HT1080 (cell line): ENCODE measurements around the gene SQOR. TPM values are rescaled to one million over a fixed set of nuclear protein-coding genes. Genes with fewer than 3 reads are reported as not detected.

Experiments used
- DNase-seq: peaks from one replicate; pipeline ENCODE4 v3.0.0-alpha.2; 2015; ENCODE audit warnings: low read depth
- total RNA-seq: library from RNA; depleted of rRNA; stranded (reverse); fragments of >200 nt; shearing (Covaris generic); gene quantifications from 2 replicates; pipeline ENCODE4 v1.2.3, GENCODE V29; 2014

Gene SQOR
- total RNA-seq, 1 experiment from 2014 or later = 22.9 TPM

GRCh38 chr15:45657764-45658545 lies 23.1 kb downstream of the SQOR start:
- no peak for DNase-seq

- no peak for DNase-seq
Observed at GRCh38 chr15:45660231-45660979, 25.6 kb downstream of the SQOR start.

DNA sequence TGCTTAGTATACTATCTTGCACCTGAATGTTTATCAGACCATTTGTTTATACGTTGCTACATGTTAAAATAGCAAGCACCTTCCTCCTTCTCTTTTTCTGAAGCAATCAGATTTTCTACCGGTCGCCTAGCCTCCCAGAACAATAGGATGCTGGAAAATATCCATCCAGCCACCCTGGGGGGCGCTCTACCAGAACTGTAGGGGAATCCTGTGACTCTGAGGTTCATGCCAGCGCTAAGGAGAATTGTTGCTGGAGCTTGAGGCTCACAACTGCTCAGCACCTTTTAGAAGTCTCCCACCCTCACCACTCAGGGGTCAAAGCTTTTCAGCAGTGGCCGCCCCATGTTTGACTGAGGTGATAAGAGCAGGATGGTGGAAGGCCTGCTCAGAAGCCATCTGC lies 27.5 kb downstream of the SQOR start:
- no peak for DNase-seq

GRCh38 chr15:45664451-45664850 lies 29.6 kb downstream of the SQOR start:
- no peak for DNase-seq

GRCh38 chr15:45665261-45665660 lies 30.4 kb downstream of the SQOR start:
- no peak for DNase-seq

- DNase-seq = no peak
Observed at GRCh38 chr15:45666119-45666875, 31.5 kb downstream of the SQOR start.

GRCh38 chr15:45667002-45667401 lies 32.2 kb downstream of the SQOR start:
- DNase-seq = no peak

DNA sequence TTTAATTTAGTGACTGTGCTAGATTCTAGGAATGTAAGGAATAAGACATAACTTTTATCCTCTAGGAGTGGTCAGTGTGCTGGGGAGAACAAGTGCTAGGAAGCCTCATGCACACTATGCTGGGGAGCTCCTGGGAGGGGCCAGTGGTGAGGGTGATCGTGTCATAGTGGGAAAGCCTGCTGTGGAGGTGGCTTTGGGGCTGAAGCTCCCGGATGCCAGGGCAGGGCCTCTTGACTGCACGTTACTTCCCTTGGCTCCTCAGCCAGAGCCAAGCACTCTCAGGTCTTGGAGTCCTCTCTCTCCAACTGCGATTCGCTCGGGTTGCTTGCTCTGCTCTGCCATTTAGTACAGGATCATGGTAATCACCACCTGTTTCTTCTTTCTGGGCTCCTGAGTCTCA lies 33.6 kb downstream of the SQOR start:
- DNase-seq = no peak

DNA sequence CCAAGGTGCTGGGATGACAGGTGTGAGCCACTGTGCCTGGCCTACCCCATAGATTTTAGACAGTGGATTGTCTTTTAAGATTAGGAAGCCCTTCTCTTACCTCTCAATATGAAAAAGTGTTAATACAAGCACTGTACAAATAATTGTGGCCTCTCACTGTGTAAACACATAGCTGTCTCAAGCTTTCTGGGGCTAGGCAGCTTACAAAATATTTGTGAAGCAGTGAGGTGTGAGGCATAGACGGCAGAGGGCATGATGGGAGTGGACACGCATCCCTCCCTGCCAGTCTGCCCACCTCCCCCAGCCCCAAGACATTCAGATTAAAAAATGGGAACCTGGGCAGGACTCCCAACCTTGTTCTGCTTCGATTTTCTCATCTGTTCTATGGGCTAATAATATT lies 34.6 kb downstream of the SQOR start:
- DNase-seq = no peak

GRCh38 chr15:45670091-45670490 lies 35.3 kb downstream of the SQOR start:
- DNase-seq = no peak

DNA sequence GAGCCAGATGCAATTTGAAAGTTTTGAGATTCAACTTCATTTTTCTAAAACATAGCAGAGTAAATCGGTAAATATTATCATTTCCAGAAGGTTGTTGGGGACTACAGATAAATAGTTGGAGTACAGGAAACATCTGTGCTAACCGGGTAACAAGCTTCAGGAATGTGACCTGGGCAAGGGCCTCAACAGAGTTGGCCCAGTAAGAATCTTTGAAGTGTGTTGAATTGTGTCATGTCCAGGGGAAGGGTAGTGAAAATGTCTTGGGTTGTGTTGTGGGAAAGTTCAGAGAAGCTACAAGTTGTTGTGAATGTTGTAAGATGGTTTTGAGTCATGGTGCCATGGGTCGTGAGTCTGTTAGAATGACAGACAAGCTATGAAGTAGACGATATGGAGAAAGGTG lies 35.7 kb downstream of the SQOR start:
- DNase-seq = no peak

DNA sequence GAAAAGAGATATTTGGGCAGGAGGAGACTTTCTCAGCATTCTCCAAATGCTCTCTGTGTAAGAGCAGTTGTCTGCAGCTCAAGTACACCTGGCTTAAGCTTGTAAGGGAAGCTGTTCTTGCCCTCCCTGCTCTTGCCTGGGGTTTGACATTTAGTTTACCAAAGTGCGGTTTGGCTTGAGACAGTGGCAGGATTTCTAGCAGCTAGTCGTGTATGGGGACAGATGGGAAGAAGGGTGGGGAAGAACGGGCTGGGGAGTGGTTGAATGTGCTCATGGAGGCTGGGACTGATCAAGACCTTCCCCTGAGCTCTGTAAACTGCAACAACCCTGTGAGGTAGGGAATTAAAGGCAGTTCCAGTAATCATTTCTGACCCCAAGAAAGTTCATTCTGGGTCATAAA lies 39.8 kb downstream of the SQOR start:
- DNase-seq = no peak

GRCh38 chr15:45677797-45678196 lies 43.0 kb downstream of the SQOR start:
- DNase-seq = no peak

DNA sequence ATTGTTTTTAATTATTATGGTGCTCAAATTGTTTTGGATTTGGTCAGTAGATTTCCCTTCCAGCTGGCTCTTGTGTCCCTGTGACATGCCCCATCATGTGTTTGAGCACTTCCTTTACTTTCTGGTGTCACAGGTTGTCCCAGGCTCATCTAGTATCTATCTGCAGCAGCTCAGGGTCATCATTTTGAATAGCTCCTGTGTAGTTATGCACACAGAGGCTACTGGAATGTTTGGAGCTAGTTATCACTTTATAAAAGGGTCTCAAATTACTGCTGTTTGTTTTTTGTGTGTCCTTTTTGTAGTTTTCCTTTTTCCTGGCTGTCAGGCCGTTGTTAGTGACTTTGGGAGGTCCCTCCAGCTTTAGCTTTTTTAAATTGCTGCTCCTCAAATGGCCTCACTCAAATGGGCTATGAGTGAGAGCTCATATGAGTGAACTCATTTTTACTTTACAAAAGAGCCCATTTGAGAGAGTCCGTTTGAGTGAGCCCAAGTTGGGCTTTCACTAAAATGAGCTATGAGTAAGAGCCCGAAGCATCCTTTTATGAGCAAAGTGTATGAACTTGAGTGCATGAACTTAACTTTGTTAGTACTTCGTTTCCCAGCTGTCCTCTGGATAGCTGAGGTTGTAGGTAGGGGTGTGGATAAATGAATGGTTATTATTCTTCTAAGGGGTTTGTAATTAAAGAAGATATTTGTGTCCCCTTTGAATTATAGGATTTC lies 43.8 kb downstream of the SQOR start:
- no peak for DNase-seq

DNA sequence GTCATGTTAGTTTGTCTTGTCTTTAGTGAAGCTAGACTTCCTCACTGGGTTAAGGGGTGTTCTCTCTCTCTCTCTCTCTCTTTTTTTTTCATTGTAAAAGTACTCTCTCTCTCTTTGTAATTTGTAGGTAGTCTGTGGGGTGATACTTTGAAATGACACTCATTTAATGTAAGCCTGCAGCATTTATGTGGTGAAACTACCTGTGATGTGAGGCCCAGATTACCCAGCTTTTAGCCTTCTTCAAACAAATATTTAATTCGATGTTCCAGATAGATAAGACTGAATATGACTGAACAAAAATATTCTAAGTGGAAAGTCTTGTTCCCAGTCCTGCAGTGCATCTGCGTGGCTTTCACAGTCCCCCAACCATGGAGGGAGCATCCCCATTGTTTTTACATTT lies 49.7 kb downstream of the SQOR start:
- no peak for DNase-seq

DNA sequence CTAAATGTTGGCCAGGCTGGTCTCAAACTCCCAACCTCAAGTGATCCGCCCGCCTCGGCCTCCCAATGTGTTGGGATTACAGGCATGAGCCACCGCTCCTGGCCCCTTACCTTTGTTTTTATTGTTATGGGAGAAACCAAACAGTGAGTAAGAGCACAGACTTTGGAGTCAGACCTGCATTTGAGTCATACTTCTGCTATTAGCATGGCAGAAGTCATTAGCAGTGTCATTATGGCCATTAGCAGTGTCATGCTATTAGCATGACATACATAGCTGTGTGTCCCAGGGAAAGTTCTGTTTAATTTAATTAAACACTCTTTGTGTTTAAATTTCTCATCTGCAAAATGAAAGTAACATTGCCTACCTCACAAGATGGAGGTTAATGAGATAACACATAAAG lies 54.8 kb downstream of the SQOR start:
- DNase-seq = no peak

- no peak for DNase-seq
Observed at GRCh38 chr15:45690581-45691260, 55.9 kb downstream of the SQOR start.

DNA sequence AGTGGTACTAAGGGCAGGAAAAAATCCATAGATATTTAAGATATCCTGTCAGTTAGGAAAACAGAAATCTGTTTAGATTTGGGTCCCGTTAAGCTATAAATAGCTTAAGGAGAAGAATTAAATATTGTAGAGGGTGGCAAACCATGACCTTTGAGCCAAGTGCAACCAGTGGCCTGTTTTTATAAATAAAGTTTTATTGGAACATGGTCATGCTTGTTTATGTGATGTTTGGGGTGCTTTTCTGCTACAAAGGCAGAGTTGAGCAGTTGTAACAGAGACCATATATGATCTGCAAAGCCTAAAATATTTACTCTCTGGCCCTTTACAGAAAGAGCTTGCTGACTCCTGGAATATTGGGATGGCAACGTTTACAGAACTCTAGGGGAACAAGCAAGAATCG lies 66.3 kb downstream of the SQOR start:
- DNase-seq = no peak

DNA sequence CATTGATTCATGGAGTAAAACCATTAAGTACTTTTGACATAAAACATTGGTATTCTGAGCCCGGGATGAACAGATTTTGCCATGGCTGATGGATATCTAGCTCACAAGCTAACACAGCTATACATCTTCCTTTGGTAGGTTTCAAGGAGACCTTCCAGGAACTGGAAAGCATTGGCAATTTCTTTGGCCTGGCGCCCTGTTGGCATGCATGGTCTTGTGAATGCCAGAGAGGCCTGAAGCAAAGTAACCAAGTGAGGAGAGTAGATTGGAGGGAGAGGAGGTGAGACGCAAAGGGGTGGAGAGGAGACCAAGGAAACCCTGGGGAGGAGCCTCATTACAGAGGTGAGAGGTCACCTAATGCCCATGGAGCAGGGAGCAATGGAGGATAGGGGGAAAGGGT lies 67.2 kb downstream of the SQOR start:
- DNase-seq = no peak

- no peak for DNase-seq
Observed at GRCh38 chr15:45703670-45704328, 69.0 kb downstream of the SQOR start.
